SU-DHL-6 (cell line): ENCODE measurements around the gene COL10A1.

ENCODE experiments used
- EZH2phosphoT487 ChIP-seq: fragments of 200-600 bp; sonication (generic), shearing (Covaris generic); conservative IDR thresholded peaks from 2 replicates; pipeline ENCODE4 v1.6.1; 2018; ENCODE audit warnings: mild to moderate bottlenecking, antibody characterized with exemption, low read length, moderate library complexity, mixed read lengths
- TF ChIP-seq, protein P1 (sequence below): fragments of 200-600 bp; sonication (generic); IDR thresholded peaks from one replicate; pipeline ENCODE4 v1.5.1; 2017; ENCODE audit warnings: antibody characterized with exemption, mild to moderate bottlenecking, low read length, moderate library complexity; ENCODE audit not compliant: insufficient read depth, poor library complexity, severe bottlenecking

DNA sequence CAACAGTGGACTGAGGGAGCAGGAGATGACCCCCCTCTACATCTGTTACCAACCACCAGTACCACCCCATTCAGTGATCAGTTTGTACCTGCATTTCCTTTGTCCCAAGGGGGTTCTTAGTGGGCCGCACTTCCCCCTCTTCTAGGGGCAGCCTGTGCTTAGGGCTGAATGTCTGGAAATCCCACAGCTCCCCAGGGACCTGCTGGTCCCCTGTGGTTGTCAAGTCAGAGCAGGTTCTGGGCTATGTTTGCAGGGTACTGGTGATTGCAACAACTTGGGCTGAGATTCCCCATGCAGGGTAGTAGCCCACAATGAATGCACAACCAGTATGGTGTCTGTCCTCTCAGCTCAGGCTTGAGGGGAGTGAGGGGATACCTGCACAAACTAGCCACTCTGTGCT is 39.7 kb upstream of the COL10A1 start:
- TF ChIP-seq, protein P1, sequence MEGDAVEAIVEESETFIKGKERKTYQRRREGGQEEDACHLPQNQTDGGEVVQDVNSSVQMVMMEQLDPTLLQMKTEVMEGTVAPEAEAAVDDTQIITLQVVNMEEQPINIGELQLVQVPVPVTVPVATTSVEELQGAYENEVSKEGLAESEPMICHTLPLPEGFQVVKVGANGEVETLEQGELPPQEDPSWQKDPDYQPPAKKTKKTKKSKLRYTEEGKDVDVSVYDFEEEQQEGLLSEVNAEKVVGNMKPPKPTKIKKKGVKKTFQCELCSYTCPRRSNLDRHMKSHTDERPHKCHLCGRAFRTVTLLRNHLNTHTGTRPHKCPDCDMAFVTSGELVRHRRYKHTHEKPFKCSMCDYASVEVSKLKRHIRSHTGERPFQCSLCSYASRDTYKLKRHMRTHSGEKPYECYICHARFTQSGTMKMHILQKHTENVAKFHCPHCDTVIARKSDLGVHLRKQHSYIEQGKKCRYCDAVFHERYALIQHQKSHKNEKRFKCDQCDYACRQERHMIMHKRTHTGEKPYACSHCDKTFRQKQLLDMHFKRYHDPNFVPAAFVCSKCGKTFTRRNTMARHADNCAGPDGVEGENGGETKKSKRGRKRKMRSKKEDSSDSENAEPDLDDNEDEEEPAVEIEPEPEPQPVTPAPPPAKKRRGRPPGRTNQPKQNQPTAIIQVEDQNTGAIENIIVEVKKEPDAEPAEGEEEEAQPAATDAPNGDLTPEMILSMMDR: no peak
- no peak for TF ChIP-seq EZH2phosphoT487
